NCI-H82 treated with DMSO at 0.1 percent for 48 hours (cell line): Measurements from ENCODE around the gene CCT3.
"Not testable (repeated sequence)": the region's sequence is repeated elsewhere in the genome, so short reads cannot be mapped to it uniquely, and the experiment has no call there.

ENCODE experiments used
- DNase-seq: peaks from one replicate; lab custom pipeline; 2025; ENCODE audit not compliant: unreplicated experiment; lab: John Stamatoyannopoulos, UW

CCT3 gene

DNA sequence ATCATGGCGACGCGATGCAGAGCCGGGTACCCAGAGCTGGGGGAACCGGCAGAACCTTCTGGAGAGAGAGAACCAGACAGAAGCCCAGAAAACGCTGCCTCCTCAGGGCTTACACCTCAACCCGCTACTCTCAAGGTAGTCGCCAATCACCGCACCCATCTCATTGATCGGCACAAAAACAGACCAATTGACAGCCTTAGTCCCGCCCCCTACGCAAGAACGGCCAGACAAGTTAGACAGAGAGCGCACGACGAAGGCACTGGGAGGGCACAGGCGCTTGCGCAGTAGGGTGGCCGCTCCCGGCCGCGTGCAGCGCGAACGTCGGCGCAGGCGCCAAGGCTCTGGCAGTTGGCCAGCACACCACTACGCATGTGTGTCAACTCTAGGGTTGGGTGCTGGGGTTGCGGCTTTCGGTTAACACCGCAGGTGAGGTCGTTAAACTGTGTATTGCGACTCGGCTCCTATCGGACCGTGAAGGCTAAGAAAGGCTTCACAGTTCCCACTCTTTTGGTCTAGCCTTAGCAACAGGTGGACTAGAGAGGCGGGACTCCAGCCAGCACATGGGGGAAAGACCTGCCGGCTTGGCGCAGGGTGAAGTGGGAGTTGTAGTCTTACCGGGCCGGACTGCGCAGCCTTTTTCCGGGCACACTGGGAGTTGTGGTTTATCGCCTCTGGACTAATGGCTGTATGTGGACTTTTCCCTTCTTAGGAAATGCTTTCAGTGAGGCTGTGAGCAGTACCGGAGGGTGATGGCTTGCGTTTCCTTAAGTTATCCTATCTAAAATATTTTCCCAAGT, at the start of gene CCT3, which contains the start of gene TSACC:
Gene CCT3 (minus strand): TSS at position 113 of the 797 bp plus-strand sequence. CDS start 108 bp downstream, at position 5.
Gene TSACC (plus strand): TSS at position 347 of the 797 bp plus-strand sequence. CDS start 1,232 bp downstream, outside the sequence.
- DNase-seq: peak; percentile 100

DNA sequence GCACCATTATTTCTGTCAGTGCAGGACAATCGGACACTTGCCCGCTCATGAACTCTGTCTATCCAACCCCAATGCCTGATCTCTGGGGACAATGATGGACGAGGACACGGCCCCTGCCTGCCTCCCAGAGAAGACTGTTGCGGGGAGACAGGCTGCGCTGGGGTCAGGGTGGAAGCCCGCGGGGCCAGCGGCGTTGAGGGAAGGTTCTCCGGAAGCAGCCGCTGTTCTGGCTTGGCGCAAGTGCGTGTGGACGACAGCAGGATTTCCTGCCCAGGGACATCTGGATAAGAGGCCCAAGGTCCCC, 49.7 kb upstream of the CCT3 start:
- no peak for DNase-seq

DNA sequence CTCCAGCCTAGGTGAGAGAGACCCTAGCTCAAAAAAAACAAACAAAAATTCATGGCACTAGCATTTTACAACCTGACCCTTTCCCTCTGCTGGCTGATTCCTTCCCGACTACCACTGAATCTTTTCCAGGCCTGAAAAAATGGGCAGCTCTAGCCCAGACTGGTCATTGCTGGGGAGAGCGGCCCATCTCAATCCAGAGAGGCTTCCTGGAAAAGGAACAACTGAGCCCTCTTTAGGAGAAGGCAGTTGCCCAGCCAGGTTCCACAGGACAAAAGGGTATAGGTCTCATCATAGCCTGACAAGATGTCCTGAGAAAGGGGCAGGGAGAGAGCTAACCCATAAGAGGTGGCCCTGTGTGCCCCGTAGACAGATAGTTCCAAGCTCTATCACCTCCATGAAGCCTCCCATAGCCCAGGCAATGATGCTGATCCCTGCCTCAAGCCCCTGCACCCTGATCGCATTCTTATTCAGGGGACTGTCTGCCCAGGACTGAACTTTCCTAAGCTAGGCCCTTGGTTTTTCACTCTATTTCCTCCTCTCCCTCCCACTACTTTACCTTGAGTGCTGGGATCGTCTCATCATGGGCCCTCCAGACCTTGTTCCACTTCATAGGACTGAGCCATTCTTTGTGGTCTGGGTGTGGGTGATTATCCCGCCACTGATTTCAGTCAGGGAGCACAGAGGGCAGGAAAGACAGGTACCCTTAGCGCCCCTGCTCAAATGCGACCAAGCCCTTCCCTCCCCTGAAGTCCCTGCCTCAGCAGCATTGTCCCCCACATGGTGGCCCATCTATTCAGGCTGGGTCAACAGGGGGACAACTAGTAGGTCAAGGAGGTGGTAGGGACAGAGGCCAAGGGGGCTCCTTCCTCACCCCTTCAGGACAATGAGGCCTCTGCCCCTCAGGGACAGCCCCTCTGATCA, 49.1 kb upstream of the CCT3 start:
- no peak for DNase-seq

DNA sequence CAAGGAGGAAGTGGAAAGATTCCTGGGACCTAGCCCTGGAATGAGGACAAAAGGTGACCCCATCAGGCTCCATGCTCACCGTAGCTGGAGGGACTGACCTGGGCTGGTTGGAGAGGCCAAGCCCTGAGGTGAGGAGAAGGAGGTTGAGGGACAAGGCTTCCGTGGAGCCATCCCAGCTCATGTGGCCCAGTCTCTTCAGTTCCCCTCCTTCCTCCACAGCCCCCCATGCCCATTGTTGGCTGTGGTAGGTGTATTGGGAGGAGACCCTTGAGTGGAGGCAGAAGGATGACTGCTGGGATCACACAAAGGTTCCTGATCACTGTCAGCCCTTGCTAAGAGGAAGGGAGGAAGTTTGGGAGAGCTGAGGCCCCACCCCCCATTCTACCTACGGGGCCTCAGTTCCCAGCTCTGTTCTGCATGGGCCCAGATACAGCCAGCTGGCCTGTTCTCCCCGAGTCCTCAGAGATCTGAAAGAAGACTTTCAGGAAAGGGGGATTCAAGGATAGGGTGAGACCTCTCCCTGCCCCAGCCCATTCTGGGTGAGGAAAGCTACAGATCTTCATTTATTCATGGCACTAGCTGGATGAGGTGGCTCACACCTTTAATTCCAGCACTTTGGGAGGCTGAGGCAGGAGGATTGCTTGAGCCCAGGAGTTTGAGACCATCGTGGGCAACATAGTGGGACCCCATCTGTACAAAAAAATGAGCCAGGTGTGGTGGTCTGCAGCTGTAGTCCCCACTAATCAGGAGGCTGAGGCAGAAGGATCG, 48.2 kb upstream of the CCT3 start:
- DNase-seq: no peak

DNA sequence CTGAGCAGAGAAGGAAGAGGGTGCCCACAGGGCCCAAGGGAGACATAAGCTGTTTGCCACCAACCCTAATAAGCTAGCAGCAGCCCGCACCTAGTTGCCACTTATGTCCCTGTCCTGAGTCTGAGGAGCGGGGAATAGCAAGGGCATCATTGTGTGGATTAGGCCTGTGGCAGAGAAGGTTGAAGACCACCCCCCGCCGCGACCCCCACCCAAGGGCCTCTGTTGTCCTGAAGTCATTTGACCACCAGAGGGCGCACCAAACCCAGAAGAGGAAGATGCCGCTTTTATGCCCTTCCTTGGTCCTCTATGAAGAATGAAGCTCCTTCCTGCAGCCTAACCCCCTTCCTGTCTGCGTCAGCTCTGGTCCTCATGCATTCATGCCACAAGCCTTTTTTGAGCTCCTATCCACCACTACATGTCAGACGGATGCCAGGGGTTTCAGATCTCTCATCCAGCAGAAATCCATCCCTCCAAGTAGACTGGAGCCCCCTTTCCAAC, 47.5 kb upstream of the CCT3 start:
- DNase-seq: peak; percentile 65

DNA sequence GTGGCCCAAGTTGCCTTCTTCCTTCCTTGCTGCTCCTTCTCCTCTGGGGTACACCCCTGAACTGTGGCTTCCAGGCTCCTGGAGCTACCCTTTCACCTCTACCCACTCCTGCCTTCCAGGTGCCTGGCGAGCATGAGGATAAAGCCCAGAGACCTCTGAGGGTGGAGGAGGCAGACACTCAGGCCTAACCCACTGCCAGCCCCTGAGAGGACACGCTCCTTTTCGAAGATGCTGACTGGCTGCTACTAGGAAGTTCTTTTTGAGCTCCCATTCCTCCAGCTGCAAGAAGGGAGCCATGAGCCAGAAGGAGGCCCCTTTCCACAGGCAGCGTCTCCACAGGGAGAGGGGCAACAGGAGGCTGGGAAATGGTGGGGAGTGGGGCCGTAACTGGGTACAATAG, 46.6 kb upstream of the CCT3 start:
- DNase-seq: no peak

DNA sequence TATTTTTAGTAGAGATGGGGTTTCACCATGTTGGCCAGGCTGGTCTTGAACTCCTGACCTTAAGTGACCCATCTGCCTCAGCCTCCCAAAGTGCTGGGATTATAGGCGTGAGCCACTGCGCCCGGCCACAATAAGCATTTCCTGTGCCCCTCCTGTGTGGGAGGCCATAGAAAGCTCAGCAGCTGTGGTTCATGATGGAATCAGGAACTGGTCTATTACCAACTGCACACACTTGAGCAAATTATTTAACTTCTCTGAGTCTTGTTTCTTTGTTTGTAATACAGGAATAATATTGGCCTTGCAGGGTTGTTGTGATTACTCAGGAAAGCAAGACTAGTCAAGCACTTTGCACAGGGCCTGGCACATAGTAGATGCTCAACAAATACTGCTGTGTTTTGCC, 45.9 kb upstream of the CCT3 start:
- no peak for DNase-seq

DNA sequence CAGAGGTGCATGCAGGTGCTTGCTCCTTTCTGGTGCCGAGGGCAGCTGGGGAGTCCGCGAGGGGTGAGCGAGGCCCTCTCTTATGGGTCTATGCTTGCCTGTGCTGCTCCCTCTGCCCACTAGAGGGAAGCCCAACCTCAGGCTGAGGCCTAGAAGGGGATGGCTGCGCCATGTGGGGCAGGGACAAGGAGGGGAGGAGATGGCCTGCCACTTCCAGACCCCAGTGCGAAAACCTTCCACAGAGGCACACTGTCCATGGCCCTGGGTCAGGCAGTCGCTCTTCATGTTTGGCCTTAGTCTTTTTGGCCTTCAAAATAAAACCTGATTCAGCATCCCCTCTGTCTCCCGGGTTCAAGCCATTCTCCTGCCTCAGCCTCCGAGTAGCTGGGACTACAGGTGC, 44.9 kb upstream of the CCT3 start:
- peak; percentile 59 for DNase-seq

DNA sequence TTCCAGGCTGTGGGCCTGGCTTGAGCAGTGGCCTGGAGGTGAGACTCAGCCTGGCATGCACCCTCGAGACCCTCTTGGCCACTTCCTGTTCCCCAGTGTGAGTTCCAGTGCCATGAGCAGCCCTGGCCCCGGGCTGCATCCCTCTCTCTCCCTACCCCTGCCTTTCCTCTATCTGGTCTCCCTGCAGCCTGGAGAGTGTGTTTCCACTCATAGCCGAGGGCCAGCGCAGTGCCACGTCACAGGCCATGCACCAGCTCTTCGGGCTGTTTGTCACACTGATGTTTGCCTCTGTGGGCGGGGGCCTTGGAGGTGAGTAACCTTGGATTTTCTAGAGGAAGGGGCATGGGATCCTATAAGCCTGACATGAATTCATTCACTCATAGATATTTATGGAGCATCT, 44.5 kb upstream of the CCT3 start:
- no peak for DNase-seq

DNA sequence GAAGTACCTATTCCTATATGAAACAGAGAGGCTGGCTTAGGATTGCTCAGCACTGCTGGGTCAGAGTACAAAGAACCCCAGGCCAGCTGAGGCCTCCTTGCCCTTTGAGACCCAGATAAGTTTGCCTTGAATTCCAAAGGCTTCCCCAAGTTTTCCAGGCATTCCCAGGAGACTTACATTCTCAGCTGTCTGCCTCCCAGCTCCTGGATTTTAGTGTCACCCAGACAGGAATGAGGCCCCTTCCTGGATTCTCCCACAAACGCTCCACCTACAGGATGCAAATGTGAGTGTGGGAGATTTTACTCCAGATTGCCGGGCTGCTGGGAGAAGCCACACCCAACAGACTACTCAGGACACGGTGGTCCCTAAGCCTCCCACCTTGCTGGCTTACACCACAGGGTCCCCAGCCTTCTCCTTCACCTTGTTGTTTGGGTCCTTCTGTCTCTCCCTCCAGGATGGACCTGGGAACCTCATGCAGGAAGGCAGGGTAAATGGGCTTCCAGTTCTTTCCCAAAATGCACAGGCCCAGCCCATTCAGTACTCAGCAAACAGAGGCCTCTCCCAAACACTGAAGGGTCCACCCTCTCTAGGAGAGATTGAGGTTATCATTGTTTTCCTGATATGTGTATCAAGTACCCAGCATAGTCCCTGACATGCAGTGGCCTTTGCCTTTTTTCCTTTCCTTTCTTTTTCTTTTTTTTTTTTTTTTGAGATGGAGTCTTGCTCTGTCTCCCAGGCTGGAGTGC, 41.5 kb upstream of the CCT3 start:
- no peak for DNase-seq

DNA sequence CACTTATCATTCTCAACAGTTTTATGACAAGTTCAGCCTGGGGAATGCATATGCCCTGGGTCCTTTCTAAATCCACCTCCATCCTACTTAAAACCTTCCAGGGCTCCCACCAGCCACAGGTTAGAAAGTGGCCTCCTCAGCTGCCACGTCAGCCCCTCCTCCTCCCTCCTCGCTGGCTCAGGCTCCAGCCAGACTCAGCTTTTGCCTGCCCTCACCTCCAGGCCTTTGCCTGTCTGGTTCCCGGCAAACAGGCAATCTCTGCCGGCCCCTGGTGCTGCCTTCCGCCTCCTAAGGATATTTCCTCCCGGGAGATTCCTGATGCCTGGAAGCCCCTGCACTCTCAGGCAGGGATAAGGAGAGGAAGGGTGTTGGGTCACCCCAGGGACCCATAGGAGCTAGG, 40.5 kb upstream of the CCT3 start:
- DNase-seq: no peak

DNA sequence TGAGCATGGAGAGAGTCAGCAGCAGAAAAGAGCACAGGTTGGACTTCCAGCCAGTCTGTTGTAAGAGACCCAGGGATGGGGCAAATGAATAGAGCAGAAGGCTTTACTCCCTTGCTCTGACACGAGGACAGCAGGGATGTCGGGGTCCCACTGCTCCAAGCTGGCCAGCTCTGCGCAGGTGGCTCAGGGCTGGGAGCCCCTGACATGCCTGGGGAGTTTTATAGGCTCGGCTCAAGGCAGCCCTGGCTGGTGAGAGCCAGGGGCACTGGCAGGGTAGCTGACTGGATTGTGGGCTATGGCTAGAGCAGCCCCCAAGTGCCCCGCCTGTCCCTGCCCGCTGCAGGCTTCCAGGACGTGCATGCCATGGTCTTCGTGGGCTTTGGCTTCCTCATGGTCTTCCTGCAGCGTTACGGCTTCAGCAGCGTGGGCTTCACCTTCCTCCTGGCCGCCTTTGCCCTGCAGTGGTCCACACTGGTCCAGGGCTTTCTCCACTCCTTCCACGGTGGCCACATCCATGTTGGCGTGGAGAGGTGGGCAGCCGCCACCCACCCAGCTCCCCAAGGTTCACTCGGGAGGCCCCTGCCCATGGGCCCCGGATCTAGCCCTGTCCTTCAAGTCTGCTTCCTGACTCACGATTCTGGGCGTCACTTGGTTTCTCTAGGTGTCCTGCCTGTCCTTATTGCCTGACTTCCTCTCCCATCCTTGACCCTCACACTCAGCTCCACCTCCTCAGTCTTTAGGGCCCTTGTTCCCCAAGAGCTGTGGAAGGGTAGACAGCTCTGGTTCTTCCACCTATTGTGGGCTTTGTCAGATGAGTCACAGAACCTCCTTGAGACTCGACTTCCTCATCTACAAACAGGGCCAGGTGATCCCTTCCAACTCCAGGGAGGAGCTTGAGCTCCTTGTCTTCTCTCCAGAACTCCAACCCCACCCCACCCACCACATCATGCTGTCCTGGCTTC, 39.1 kb upstream of the CCT3 start:
- DNase-seq: no peak

DNA sequence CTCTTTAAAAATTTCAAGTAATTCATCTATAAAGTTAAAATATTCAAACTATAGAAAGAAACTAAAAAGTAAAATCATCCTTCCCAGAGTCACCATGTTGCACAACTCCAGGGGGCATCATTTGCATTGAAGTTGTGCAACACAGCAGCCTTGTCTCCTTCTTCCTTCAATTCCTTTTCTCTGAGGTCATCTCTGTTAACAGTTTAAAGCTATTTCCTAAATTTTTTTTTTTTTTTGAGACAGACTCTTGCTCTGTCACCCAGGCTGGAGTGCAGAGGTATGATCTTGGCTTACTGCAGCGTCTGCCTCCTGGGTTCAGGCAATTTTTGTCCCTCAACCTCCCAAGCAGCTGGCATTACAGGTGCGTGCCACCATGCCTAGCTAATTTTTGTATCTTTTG, 38.1 kb upstream of the CCT3 start:
- DNase-seq: no peak

DNA sequence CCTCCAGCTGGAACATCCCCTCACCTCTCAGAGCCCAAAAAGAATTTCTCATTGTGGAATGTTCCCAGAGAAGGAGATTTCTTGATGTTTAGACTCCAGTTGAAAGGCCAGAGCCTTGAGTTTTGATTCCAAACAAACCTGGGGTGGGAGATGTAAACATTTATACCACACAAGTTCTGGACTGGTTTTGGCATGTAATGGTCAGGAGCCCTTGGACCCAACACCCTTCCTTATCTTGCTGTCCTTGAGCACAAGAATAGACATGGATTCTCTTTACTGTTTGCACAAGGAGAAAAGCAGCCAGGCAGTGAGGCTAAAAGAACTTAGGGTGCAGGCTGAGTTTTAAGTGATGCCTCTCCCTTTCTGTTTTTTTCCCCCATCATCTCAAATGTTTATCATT, 35.5 kb upstream of the CCT3 start:
- DNase-seq: no peak

DNA sequence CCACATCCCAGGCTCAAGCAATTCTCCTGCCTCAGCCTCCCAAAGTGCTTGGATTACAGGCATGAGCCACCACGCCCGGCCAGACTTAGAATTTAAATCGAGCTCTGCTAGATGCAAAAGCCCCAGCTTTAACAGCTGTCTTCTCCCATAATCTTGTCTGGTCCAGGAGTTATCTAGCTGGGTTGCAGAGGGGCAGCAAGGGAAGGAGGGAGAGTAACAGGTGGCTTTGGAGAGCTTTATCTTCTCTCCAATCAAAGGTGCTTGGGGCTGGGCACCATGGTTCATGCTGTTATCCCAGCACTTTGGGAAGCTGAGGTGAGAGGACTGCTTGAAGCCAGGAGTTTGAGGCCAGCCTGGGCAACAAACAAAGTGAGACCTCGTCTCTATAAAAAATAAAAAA, 34.8 kb upstream of the CCT3 start:
- DNase-seq: peak; percentile 76

DNA sequence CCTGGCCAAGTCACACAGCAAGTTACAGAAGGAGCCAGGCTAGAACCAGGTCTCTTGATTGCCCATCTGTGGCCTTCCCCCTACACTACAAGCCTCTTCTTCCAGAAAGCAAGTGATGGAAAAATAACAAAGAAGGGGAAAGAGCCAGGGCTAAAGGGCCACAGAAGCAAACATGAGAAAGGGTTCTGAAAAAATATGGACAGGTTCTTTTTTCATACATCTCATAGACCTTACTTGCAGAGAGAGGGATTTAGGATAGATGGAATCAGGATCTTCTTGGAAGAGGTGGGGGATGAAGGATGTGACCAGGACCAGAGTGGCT, 34.1 kb upstream of the CCT3 start:
- no peak for DNase-seq

DNA sequence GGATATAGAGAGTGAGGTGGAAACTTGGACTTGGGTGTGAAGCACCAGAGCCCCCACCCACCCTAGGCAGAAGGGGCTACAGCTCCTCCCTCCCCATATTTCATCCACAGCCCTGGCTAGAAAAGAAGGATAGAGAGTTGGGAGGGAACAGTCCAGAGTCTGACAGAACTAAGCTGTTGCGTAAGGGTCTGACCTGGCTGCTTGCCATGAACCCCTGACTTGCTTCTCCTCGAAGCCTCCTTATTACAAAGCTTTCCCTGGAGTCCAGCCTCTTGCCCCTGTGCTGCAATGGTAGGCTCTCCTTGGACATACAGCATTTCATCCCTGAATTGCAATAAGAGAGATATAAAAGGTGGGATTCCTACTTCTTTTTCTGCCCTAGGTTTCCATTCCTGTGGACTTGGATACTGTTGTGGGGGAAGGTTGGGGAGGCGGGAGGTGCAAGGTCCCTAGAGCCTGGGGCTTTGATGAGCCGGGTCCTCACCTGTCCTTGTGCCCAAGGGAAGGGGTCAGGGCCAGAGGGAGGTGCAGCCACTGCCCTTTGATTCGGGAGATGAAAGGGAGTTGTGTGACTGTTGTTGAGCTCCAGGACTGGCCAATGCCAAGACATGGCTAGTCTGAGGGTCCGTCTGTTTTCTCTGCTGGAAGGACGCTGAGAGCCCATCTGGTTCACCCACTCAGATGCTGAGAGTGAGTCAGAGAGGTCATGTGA, 33.6 kb upstream of the CCT3 start:
- no peak for DNase-seq

DNA sequence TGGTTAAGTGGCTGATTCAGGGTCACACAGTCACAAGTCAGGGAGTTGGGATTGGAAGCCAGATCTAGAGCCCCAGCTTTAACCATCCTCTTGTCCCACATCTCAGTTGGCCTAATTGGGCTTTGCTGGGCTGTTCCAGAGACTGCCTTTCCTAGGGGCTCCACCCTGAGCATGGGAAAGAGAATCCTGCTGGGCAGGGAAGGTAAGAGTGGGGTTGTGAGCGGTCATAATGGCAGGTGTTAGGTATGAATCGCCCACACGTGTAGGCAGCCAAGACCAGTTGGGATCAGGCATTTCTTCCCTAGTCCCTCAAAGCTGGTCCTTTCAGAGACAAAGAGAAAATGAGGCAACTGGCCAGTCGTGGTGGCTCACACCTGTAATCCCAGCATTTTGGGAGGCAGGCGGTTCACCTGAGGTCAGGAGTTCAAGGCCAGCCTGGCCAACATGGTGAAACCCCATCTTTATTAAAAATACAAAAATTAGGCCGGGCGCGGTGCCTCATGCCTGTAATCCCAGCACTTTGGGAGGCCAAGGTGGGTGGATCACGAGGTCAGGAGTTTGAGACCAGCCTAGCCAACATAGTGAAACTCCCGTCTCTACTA, 31.7 kb upstream of the CCT3 start:
- DNase-seq: not testable (repeated sequence)
